Stimulated activated CD8-positive, alpha-beta memory T cell treated with anti-CD3 and anti-CD28 coated beads, Interleukin-2, amount 100 ng/mL, for 1 hour (primary cell): ENCODE results near the gene GFY.

Source experiments
- DNase-seq, 2 donors: peaks; one replicate each; pipeline ENCODE4 v3.0.0-alpha.2; 2020; ENCODE audit warnings: low read depth in 2 of 2

The GFY gene

DNA sequence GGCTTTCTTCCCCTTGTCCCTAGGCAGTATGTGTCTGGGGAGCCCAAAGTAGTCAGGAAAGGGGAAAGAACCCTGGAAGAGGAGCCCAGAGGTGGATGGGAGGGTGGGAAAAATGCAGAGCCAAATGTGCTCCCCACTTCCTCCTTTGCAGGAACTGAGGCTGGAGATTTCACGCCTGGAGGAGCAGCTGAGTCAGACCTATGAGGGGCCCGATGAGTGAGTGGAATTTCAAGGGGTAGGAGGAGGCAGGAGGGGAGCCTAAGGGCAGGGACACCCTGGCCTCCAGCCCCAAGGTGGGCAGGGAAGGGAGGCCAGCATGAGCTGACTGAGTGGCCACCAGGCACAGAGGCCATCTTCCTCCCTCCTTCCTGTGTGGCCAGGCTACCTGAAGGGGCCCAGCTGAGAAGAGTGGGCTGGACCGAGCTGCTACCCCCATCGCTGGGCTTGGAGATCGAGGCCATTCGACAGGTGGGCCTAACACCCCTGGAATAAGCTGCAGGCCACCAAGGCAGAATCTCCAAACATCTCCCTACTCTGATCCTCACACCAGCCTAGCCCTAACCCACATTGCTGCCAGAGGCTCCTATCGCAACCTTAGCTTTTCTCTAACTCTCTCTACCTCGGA, 16.3 kb upstream of the GFY start:
- no peak for DNase-seq

DNA sequence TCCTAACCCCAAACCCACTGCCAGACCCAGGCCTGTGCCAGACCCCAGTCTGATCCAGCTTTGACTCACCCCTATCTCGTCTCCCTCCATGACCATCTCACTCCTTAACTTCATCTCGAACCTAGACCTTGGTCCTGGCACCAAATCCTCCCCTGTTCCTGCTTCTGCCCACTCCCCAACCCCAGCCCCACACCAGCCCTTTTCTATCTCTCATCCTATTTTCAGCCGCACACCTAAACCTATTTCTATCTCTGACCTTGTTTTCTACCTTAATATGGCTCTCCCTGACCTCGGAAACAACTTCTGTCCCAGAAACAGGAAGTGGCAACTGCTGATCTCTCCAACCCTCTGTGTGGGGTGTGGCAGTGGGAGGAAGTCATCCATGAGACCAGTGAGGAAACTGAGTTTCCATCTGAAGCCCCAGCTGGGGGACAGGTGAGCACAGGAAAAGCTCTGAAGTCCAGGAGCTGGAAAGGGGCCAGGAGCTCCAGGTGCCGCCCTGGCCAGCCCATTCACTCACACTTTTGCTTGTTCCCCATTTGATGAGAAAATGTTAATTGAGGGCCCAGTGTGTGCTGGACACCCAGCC, 15.7 kb upstream of the GFY start:
- no peak for DNase-seq

DNA sequence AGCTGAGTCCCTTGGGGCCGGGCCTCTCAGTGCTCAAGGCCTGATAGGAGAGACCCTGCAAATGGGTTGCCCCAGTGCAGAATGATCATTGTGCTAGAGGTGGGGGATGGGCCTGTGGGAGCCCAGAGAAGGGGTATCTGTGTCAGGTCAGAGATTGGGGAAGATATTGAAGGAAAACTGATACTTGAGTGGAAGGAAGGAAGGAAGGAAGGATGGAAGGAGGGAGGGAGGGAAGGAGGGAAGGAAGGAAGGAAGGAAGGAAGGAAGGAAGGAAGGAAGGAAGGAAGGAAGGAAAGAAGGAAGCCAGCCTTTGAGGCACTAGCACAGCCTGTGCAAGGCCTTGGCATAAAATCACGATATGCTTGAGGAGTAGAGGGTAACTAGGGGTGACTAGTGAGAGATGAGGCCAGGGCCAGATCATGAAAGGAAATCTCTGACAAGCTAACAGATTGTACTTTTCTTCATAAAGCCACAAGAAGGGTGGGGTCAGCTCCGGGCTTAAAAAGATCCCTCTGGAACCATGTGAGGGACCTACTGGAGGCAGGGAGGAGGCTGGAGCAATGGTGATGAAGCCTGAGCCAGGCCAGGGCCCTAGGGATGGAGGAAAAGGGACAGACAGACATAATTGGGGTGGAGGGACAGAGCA, 13.4 kb upstream of the GFY start:
- DNase-seq, result no peak

DNA sequence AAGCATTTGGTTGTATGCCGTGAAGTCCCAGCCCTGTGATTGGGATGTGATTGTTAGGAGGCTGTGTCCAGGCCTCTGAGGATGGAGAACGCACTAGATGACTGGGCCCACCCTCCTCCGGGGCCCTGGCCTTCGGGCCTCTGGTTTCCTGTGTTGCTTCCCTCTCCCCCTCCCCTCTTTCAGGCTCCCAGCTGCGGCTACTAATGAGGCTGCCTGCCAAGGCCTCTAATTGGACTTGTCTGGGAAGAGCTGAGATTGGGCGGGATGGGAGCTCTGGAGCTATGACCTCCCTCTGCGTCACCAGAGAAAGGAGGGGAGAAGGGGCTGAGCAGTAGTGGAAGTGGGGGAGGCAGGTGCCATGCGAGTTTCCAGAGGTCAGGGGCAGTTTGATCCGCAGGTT, 11.8 kb upstream of the GFY start:
- no peak for DNase-seq

DNA sequence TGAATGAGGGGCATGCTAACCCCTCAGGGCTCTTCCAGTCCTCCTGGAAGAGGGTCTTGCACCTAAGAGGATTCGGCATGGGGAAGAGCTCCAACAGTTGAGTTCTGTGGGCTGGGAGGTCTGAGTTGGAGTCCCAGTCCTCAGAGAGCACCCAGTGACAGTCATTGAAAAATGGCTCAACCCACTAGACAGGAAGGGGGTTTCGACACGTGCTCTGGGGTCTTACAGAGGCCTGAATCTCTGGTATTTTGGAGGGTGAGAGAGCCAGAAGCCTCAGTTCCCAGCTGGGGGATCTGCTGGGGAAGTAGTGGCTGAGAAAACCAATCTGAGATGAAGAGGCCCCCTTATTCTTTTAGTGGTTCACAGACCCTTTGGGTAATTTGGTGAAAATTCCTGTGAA, 10.9 kb upstream of the GFY start:
- DNase-seq, result no peak

DNA sequence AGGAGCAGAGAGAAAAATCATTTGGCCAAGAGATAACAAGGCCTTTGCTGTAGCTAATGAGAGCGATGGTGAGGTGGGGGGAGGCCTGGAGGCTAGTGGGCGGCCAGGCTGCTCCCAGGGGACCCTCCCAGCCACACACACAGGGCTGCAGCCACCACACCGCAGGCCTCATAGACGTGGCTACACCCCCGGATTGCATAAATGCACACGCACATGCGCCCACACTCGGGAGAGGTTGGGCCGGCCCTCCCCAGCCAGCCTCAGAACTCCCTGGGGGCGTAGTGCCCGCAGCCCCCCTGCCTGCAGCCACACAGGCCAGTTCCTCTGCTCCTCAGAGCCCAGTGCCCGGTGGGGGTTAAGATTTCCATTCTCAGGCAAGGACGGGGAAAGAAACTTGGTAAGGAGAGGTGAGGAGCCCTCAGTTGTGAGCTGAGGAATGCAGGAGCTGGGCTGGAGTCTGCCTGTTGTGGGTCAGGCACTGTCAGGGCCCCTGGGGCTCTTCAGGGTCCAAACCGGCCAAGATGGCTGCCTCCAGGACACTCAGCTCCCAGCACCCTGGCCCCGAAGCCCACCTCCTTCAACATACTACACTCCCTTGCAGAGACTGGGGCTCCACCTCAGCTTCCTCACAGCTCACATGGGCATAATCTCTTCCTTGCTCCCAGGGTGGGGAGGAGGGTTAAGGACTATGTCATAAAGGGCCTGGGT, 9.9 kb upstream of the GFY start:
- no peak for DNase-seq

DNA sequence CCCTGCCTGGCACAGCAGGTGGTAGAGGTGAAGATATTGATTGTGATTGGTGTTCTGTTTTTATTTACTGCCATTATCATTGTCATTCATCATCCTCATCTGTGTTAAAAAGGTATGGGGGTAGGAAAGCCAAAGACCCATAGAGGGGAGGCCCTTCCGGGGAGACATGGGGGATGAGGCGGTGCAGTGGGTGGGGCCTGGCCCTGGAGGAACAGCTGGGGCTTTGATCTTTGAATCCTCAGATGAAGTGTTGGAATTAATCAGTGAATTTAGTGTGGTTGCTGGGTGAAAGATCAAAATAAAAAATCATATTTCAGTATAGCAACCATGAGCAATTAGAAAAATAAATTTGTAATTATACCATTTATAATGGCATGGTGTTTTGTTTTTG, 9.4 kb upstream of the GFY start:
- no peak for DNase-seq

DNA sequence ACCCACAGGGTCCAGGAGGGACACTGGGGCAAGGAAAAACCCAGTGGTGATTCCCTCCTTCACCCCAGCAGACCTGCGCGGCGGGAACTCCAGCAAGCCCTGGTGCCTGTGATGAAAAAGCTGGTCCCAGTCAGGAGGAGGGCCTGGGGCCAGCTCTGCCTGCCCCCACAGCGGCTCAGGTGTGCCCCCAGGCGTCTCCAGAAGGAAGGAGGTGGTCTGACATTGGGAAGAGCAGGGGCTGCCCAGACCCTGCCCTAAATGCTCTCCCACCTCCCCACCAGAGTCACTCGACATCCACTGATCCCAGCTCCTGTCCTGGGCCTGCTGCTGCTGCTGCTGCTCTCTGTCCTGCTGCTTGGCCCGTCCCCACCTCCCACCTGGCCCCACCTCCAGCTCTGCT, 8.1 kb upstream of the GFY start:
- no peak for DNase-seq

DNA sequence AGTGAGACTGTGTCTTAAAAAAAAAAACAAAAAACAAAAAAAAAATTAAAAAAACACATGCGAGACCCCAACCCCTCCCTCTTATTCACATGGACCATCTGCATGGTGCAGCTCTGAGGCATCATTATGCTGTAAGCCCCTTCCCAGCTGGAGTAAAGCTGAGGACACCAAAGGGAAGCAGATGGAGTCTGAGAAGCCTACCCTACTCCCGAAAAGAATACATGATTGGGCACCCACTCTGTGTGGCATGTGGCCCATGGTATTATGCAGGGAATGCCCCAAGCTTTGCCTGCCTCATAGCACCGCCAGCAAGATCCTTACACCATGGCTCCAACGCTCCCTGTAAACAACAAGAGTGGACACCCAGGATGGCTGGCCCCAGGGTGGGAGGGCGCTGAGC, 6.7 kb upstream of the GFY start:
- no peak for DNase-seq

DNA sequence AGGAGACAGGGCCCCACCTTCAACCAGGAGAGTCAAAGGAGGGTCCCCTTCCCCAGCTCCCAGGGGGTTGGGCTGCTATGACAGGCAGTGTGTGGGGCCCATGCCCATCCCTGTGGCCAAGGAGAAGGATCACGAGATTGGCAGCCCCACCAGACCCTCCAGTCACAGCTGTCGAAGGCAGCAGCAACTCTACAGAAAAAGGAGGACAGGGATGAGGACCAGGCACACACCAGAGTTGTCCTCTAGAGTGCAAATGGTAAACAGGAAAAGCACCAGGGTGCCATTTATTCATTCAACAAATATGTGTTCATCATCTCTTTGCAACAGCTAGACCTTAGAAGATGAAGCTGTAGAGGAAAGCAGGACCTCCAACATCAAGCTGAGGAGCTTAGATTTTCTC, 6.0 kb upstream of the GFY start:
- DNase-seq, result no peak

DNA sequence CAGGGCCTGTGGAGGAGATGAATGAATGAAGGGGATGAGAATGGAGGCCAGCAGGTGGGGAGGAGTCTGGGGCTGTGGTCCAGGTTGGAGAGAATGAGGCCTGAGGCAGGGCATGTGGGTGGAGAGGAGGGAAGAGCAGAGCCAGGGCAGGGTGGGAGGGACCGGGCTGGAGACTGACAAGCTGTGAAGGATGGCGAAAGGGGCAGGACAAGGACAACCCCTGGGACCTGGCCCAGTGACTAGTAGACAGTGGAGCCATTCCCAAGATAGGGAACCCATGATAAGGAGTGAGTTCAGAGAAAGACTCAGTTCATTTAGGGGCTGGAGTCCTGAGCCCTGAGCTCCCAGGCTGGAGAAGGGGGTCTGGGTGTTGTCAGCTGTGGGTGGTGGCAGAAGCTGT, 5.0 kb upstream of the GFY start:
- no peak for DNase-seq

DNA sequence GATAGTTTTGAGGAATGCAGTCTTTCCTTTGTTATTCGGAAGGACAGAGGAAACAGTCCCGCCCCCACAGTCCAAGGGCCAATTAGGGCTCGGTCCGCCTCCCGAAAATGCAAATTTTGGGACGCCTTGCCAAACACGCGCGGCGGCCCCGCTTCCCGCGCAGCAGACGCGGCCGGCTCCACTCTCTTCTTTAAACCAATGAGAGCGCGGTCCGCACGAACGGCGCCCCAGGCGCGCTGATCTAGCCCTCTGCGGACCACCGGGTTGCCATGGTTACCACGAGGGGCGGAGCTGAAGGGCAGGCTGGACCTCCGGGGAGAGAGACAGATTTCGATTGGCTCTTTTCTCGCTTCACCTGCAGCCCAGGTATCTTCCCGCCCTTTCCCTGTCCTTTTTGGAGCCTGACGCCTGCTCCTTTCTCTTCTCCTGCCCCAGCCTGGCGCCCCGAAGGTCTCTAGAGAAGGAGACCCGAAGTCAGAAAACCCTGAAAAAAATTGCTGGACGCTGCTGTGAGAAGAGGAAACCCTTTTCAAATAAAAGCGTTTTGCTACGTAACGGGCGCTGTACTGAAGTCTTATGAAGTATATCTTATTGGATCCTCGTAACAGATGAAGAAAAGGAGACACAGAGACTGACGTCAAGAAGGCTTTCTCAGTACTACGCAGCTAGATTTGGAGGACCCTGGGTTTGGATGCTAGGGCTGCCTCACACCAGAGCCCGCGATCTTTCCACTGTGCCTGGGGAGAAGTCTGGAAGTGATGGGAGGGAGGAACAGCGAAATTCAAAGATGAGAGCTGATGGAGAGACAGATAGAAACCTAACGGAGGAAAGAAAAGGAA, 3.9 kb upstream of the GFY start:
- no peak for DNase-seq

DNA sequence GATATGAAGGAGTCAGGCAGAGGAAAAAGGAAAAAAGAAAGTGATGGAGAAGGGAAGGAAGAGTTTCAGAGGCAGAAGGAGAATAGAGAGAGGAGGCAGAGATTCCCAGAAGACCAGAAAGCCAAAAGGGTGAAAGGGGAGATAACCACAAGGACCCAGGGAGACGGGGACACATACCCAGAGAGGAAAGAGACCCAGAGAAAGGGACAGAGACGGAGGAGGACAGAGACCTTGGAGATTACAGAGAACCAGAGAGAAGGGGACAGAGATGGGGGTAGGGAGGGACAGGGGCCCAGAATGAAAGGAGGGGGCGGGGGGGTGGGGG, 3.3 kb upstream of the GFY start:
- DNase-seq, result no peak

DNA sequence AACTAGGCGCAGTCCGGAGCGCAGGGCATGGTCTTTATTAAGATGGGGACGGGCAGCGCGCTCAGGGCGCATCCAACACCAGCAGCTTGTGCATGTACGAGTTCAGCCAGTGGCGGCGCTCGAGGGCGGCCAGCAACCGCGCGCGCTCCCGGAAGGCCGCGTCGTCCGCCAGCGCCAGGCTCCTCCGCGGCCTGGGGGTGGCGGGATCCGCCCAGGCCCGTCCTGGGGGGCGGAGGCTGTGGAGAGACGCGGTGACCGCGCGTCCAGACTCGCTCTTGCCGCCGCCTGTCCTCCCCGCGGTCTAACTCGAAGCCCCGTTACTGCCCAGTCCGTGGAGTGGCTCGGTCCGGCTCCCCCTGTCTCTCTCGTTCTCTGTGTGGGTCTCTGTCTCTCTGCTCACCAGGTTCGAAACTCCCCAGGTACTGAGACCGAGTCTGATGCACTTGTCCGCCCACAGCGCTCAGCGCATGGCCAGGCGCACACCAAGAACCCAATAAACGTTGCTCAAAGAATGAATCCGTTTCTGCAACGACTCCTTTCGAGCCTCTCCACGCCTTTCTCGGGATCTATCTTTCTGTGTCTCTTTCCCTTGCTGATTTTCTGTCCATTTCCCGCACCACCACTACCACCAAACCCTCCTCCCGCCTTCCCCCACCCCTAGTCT, 2.6 kb upstream of the GFY start:
- no peak for DNase-seq

DNA sequence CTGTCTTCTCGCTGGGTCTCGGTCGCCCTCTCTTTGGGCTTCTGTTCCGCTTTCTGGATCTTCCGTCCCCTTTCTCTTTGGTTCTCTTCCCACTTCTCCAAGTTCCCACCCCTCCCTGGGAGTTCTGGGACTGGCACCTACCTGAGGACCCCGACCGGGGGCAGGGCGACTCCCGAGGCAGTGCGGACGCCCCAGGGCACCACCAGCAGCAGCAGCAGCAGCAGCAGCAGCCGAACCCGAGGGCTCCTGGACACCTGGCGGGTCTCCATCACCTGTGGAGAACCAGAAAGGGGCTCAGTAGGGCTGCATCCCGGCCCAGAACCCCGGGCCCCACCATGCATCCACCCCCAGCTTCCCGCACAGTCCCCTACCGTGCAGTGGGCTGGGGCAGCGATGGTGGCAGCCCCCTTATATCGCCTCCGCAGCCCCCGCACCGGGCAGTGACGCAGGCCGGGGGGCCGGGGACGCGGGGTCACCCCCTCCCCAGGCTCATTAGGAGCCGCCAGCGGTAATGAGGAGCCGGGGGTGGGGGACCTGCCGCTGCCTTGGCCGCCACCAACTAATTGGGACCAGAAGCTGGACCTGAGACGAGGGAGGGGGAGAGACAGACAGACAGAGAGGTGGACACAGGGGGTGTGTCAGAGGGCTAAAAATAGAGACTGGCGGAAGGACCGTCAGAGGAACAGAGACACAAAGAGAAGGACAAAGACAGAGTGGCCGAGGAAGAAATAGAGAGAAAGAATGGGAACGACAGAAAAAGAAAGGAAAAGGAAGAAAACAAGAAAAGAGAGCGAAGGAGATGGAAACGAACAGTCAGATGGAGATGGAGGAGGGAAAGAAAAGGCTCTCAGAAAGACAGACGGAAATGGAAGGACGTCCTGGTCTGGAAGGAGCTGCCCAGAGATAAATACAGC, 1.9 kb upstream of the GFY start, which contains the start of gene PTH2:
PTH2 (minus strand) TSS at position 371 of the 914 bp plus-strand sequence; CDS start at position 269, 102 bp downstream.
- DNase-seq, result no peak

DNA sequence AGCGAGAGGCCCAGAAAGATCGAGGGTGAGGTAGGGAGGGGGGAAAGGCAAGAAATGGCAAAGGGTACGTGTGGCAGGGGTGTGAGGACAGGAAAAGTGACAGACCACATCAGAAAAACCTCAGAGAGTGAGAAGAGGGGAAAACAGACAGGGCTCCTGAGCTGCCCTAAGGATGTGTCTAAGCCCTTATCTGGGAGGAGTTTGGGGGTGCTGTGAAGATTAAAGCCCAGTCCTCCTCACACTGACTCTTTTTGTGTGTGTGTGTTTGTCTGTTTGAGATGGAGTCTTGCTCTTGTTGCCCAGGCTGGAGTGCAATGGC, 1.2 kb upstream of the GFY start:
- no peak for DNase-seq

DNA sequence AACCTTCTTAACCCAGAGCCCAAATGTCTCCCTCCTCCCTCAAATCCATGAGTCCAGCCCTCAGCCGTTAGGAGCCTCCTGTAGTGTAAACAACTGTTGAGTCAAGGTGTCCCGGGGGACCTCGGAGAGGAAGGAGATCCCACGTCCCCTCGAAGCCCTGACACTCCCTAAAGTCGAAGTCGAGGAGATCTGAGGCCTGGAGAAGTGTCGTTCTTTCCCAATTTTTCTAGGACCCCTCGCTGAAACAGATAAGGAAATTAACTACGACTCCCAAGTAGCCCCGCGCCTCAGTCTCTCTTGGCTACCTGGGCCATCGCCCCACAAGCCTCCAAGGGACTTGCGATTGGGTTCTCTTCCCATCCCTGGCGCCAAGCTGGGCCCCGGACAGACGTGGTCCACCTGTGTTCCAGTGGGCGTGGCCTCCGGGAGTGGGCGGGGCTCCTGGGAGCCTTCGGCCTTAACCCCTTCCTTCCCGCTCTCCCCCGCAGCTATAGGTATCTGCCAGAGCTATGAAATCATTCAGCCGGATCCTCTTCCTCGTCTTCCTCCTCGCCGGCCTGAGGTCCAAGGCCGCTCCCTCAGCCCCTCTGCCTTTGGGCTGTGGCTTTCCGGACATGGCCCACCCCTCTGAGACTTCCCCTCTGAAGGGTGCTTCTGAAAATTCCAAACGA, 869 bp downstream of the GFY start:
- no peak for DNase-seq

DNA sequence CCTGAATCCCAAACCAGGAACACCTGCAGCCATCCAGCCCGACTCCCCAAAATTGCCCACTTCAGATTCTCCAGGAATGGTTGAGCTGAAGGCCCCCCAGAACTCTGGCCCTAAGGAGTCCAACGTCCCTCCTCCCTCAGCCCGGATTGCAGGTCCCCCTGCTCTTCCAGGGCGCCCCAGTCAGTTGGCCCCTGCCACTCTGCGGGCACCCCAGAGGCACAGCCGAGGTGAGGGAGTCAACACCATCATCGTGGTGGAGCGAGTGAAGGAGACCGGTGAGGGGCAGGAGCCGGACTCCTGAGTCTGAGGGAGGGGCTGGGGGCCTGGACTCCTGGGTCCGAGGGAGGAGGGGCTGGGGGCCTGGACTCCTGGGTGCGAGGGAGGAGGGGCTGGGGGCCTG, 2.2 kb downstream of the GFY start:
- no peak for DNase-seq

DNA sequence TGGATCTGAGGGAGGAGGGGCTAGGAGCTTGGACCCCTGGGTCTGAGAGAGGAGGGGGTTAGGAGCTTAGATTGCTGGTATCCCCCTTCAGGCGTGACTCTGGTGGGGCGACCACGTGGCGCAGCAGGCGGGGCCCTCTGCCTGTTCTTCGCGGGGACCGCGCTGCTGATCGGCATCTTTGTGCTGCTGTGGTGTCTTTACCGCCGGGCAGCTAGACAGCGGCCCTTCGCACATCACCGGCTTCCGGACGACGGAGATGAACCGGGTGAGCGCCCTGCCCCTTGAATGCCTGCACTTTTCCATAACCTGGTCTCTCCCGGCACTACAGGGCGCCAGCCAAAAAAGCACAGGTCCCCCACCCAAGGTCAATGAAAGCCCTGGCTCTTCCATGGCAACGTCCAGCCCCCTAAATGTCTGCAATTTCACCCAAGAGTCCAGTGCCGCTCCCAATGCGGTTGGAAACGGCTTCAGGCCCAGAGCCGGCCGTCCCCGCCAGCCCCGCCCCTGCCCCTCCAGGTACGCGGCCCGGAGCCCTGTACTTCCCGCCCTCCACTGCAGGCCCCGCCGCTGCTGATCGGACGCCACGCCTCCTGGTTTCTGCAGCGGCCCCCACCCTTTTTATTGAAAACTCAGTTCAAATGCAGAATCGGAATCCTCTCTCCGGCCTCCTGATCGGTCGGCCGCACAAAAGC, 2.8 kb downstream of the GFY start:
- no peak for DNase-seq
